ENCODE data around the gene LSS. TPM values are rescaled to one million over a fixed set of nuclear protein-coding genes. Genes with fewer than 3 reads are reported as not detected.

The LSS gene
- total RNA-seq, 1 donor from 2014 or later: 26.7 TPM

DNA sequence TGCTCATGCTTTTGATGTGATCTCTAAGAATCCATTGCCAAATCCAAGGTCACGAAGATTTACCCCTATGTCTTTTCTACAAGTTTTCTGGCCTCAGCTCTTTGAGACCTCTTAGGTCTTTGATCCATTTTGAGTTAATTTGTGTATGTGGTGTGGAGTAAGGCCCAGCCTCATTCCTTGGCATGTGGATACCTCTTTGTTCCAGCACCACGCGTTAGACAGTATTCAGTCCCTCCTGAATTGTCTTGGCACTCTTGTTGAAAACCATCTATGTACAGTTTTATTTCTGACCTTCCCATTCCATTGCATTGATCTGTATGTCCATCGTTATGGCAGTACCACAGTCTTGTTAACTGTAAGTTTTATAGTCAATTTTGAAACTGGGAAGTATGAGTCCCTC is 65.2 kb downstream of the LSS start:
- no peaks in the 10 kb centered on the region for H3K79me2 ChIP-seq (ENCODE audit: low read depth)
- no peaks in the 10 kb centered on the region for H3K4me1 ChIP-seq
- Mint-ChIP-seq H3K9me3 (peaks cover 7% of the 10 kb centered on the region), H3K27ac (no peak overlapping the region), H3K36me3 (peaks cover 11% of the 10 kb centered on the region), H3K4me3 (no peak overlapping the region), H3K4me1 (no peaks in the 10 kb centered on the region), H3K27me3 (ENCODE audit: insufficient read depth, low read depth) (peaks cover 2% of the 10 kb centered on the region)
- no peak overlapping the region for H3K4me2 ChIP-seq
- H3K9ac ChIP-seq: no peak overlapping the region
- DNase-seq (ENCODE audit: low spot score): no peak
- no peaks in the 10 kb centered on the region for H3K9me3 ChIP-seq (ENCODE audit: low read depth)
- no peak overlapping the region for H3K4me3 ChIP-seq
- H3K36me3 ChIP-seq: no peaks in the 10 kb centered on the region
- H3K27me3 ChIP-seq: no peaks in the 10 kb centered on the region
- TF ChIP-seq, protein P1, sequence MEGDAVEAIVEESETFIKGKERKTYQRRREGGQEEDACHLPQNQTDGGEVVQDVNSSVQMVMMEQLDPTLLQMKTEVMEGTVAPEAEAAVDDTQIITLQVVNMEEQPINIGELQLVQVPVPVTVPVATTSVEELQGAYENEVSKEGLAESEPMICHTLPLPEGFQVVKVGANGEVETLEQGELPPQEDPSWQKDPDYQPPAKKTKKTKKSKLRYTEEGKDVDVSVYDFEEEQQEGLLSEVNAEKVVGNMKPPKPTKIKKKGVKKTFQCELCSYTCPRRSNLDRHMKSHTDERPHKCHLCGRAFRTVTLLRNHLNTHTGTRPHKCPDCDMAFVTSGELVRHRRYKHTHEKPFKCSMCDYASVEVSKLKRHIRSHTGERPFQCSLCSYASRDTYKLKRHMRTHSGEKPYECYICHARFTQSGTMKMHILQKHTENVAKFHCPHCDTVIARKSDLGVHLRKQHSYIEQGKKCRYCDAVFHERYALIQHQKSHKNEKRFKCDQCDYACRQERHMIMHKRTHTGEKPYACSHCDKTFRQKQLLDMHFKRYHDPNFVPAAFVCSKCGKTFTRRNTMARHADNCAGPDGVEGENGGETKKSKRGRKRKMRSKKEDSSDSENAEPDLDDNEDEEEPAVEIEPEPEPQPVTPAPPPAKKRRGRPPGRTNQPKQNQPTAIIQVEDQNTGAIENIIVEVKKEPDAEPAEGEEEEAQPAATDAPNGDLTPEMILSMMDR (IDR thresholded peaks at IDR 0.05): no peak
- TF ChIP-seq EZH2phosphoT487 (IDR thresholded peaks at IDR 0.05) (no peak), EZH2 (IDR thresholded peaks at IDR 0.05) (no peak)
- H3F3A ChIP-seq (ENCODE audit: low read depth): peaks cover 3% of the 10 kb centered on the region
- no peak overlapping the region for H3K27ac ChIP-seq
- no peaks in the 10 kb centered on the region for H4K20me1 ChIP-seq (ENCODE audit: low read depth)
- H2AFZ ChIP-seq (replicated peaks): no peak overlapping the region

DNA sequence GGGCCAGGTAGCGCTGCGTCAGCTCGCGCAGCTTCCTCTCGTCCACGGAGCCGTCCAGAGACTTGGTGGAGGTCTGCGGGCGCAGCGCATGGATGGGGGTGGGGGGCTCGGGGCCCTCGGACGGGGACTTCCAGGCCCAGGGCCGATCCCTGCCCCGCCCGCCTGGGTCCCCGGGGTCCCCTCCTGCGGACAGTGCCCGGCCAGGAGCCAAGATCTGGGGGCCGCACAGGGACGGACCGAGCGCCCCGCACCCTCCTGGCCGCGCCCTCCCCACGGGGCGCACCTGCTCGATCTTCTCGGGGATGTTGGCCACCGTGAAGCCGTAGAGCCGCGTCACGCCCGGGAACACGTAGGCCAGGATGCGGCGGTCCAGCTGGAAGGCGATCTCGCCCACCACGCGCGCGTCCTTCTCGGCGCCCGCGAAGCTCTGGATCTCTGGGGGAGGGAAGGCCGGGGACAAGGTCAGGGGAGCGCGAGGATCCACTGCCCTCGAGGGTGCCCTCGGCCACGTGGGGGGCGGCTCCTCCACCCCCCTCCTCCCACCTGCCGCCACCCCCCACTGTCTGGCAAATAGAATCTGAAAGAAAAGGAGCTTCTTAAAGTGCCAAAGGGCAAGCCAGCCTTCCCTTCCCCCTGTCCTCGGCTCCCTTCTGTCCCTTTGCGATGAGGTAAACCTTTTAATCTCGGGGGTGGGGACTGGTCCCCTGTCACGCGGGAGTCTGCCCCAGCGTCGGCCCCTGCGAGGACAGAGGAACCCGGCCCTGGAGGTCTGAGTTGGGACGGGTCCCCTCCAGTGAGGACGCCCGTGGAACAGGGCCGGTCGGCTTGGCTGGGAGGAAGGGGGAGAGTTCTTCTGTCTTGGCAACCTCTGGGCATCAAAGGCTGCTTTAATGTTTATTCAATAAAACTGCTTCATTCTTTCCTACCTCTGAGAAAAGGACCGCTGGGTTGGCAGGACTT is 66.7 kb downstream of the LSS start:
- Histone ChIP-seq H3K4me1 (no peaks in the 10 kb centered on the region), H3F3A (ENCODE audit: low read depth) (peaks cover 3% of the 10 kb centered on the region), H3K79me2 (ENCODE audit: low read depth) (no peaks in the 10 kb centered on the region), H3K9me3 (ENCODE audit: low read depth) (no peaks in the 10 kb centered on the region), H3K36me3 (no peaks in the 10 kb centered on the region), H3K9ac (no peak overlapping the region), H3K27ac (no peak overlapping the region), H3K4me3 (no peak overlapping the region), H3K27me3 (no peaks in the 10 kb centered on the region), H4K20me1 (ENCODE audit: low read depth) (no peaks in the 10 kb centered on the region), H3K4me2 (no peak overlapping the region), H2AFZ (replicated peaks) (no peak overlapping the region)
- Mint-ChIP-seq H3K36me3 (peaks cover 11% of the 10 kb centered on the region), H3K27ac (no peak overlapping the region), H3K4me1 (no peaks in the 10 kb centered on the region), H3K4me3 (no peak overlapping the region), H3K27me3 (ENCODE audit: insufficient read depth, low read depth) (peaks cover 2% of the 10 kb centered on the region), H3K9me3 (peaks cover 7% of the 10 kb centered on the region)
- DNase-seq (ENCODE audit: low spot score): peak; percentile 1
- TF ChIP-seq EZH2 (IDR thresholded peaks at IDR 0.05) (no peak), EZH2phosphoT487 (IDR thresholded peaks at IDR 0.05) (no peak)
- TF ChIP-seq, protein P1 (IDR thresholded peaks at IDR 0.05): no peak

DNA sequence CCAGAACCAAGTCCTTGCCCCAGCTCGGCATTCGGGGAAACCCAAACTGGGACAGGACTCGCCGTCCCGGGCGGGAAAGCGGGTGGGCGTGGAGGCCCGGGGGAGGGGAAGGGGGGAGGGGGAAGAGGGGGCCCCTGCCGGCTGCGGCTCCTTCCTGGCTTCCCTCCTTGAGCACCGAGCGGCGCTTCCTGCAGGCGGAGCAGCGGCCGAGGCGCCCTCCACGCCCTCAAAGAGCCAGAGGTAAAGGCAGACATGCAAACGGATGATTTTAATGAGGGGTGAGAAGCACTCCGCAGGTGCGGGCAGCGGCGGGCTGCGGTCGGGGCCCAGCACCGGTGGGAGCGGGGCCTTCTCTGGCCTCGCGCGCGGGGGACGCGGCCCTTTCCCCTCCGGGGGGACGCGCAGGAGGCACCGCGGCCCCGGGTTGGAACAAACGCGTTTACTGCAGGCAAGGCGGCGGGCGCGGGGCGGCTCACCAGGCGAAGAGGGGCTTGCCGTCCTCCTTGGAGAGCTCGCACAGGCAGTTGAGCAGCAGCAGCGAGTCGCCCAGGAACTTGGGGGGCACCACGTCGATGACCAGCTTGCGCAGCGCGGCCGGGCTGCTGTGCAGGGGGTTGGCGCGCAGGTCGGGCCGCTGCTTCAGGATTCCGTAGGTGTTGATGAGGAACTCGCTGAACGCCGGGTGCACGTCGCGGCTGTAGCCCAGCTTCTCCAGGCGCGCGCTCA is 67.5 kb downstream of the LSS start:
- Histone ChIP-seq H2AFZ (replicated peaks) (no peak overlapping the region), H3K4me3 (no peak overlapping the region), H3K27me3 (no peaks in the 10 kb centered on the region), H3K9me3 (ENCODE audit: low read depth) (no peaks in the 10 kb centered on the region), H3K9ac (no peak overlapping the region), H4K20me1 (ENCODE audit: low read depth) (no peaks in the 10 kb centered on the region), H3F3A (ENCODE audit: low read depth) (peaks cover 3% of the 10 kb centered on the region), H3K27ac (no peak overlapping the region), H3K36me3 (no peaks in the 10 kb centered on the region), H3K4me2 (no peak overlapping the region), H3K4me1 (no peaks in the 10 kb centered on the region), H3K79me2 (ENCODE audit: low read depth) (no peaks in the 10 kb centered on the region)
- Mint-ChIP-seq H3K4me3 (no peak overlapping the region), H3K9me3 (peaks cover 7% of the 10 kb centered on the region), H3K36me3 (peaks cover 11% of the 10 kb centered on the region), H3K27me3 (ENCODE audit: insufficient read depth, low read depth) (peaks cover 4% of the 10 kb centered on the region), H3K27ac (no peak overlapping the region), H3K4me1 (peaks cover 6% of the 10 kb centered on the region)
- TF ChIP-seq EZH2 (IDR thresholded peaks at IDR 0.05): no peak
- TF ChIP-seq EZH2phosphoT487 (IDR thresholded peaks at IDR 0.05): no peak
- TF ChIP-seq, protein P1 (IDR thresholded peaks at IDR 0.05): no peak
- peak; percentile 10 for DNase-seq (ENCODE audit: low spot score)

All from neural progenitor cell (in vitro differentiated cells).